Gastrocnemius medialis (tissue), 4 donors: ENCODE measurements around the gene FAM163B. TPM values are rescaled to one million over a fixed set of nuclear protein-coding genes. Genes with fewer than 3 reads are reported as not detected.

Source experiments
- ATAC-seq, 2 donors: fragments of 150-250 bp; one replicate each; pipeline ENCODE4 v1.9.1; 2016
- DNase-seq, 2 donors: peaks; one replicate each; pipeline ENCODE4 v3.0.0-alpha.2; 2019
- H3K27ac ChIP-seq, 4 donors: fragments of 200-600 bp; sonication (generic); 1 replicate in 1 of 4; 2 replicates in 3 of 4; pipeline ENCODE4 v1.5.1; 2016 to 2018; ENCODE audit warnings: mild to moderate bottlenecking in 2 of 4, moderate library complexity in 1 of 4
- H3K27me3 ChIP-seq, 3 donors: fragments of 200-600 bp; sonication (generic) in 2 of 3; 1 replicate in 1 of 3; 2 replicates in 2 of 3; pipeline versions ENCODE4 v1.5.1 to v1.6.0; 2016 to 2019; ENCODE audit warnings: mild to moderate bottlenecking in 1 of 3, moderate library complexity in 1 of 3
- H3K36me3 ChIP-seq, 2 donors: fragments of 200-600 bp; sonication (generic) in 1 of 2; one replicate each; pipeline ENCODE4 v1.5.1; 2017 to 2018
- H3K4me1 ChIP-seq, 2 donors: fragments of 200-600 bp; sonication (generic) in 1 of 2; one replicate each; pipeline ENCODE4 v1.5.1; 2016 to 2017; ENCODE audit warnings: mild to moderate bottlenecking in 2 of 2
- H3K4me3 ChIP-seq, 4 donors: fragments of 200-600 bp; sonication (generic) in 3 of 4; 1 replicate in 1 of 4; 2 replicates in 3 of 4; pipeline ENCODE4 v1.5.1; 2016 to 2019; ENCODE audit warnings: mild to moderate bottlenecking in 2 of 4
- H3K9me3 ChIP-seq, 3 donors: fragments of 200-600 bp; sonication (generic) in 2 of 3; 1 replicate in 1 of 3; 2 replicates in 2 of 3; pipeline ENCODE4 v1.5.1; 2016 to 2019
- CTCF ChIP-seq, 5 experiments: fragments of 450-650 bp in 3 of 5; fragments of 200-600 bp in 2 of 5; sonication (generic) in 2 of 5; IDR thresholded peaks in 4 of 5; conservative IDR thresholded peaks in 1 of 5; 1 replicate in 4 of 5; 2 replicates in 1 of 5; pipeline ENCODE4 v1.5.1; 2016 to 2019; ENCODE audit warnings: antibody characterized with exemption in 5 of 5, mild to moderate bottlenecking in 3 of 5, moderate library complexity in 3 of 5
- POLR2A ChIP-seq, 2 donors: fragments of 450-650 bp; IDR thresholded peaks; one replicate each; pipeline ENCODE4 v1.6.1; 2017; ENCODE audit warnings: antibody characterized with exemption in 2 of 2, mild to moderate bottlenecking in 2 of 2, moderate library complexity in 2 of 2
- in situ Hi-C, 4 donors: fragments of 200-750 bp; cut with MboI; loops; one replicate each; pipeline versions ENCODE4 v1.15.0 to v1.8.0; 2017; ENCODE audit warnings: low sequenced_read_pairs in 4 of 4
- intact Hi-C: fragments of 100-400 bp; cut with DNase I; formaldehyde crosslinking; loops from one replicate; pipeline ENCODE4 v1.15.1; 2023; ENCODE audit warnings: low total_unique reads
- total RNA-seq, 4 donors: library from RNA; depleted of rRNA; stranded (reverse); fragments of >200 nt; gene quantifications; one replicate each; pipeline versions ENCODE4 v1.1.0 to v1.2.3, GENCODE V29; 2016

The FAM163B gene
- total RNA-seq, 4 donors from 2014 or later: not detected

GRCh38 chr9:133581011-133581410, 28.2 kb downstream of the FAM163B start:
- no peaks in the 10 kb centered on the region for H3K4me1 ChIP-seq
- intact Hi-C loops: no loop called here
- ATAC-seq (no peak), DNase-seq (no peak)
- no peak overlapping the region for H3K4me3 ChIP-seq
- H3K27ac ChIP-seq: no peak overlapping the region
- no peak for TF ChIP-seq POLR2A (IDR thresholded peaks at IDR 0.05)
- no peak for TF ChIP-seq CTCF (IDR thresholded peaks at IDR 0.05 in 4 of 5, conservative IDR thresholded peaks at IDR 0.05 in 1 of 5)
- peaks cover 16 to 28% (median 22%) of the 10 kb centered on the region in 3 donors for H3K27me3 ChIP-seq
- in situ Hi-C loops: no loop called here
- H3K36me3 ChIP-seq: no peaks in the 10 kb centered on the region
- no peaks in the 10 kb centered on the region for H3K9me3 ChIP-seq

GRCh38 chr9:133580419-133580738, 28.8 kb downstream of the FAM163B start:
- H3K27ac ChIP-seq: no peak overlapping the region
- in situ Hi-C loops: no loop called here
- ATAC-seq (no peak), DNase-seq (no peak)
- no peaks in the 10 kb centered on the region for H3K36me3 ChIP-seq
- H3K27me3 ChIP-seq: peaks cover 9 to 21% (median 16%) of the 10 kb centered on the region in 3 donors
- H3K4me3 ChIP-seq: no peak overlapping the region
- H3K4me1 ChIP-seq: no peaks in the 10 kb centered on the region
- TF ChIP-seq POLR2A (IDR thresholded peaks at IDR 0.05) (no peak), CTCF (IDR thresholded peaks at IDR 0.05 in 4 of 5, conservative IDR thresholded peaks at IDR 0.05 in 1 of 5) (no peak)
- intact Hi-C loops: no loop called here
- H3K9me3 ChIP-seq: no peaks in the 10 kb centered on the region

GRCh38 chr9:133579601-133580418, 29.4 kb downstream of the FAM163B start:
- H3K36me3 ChIP-seq: no peaks in the 10 kb centered on the region

DNA sequence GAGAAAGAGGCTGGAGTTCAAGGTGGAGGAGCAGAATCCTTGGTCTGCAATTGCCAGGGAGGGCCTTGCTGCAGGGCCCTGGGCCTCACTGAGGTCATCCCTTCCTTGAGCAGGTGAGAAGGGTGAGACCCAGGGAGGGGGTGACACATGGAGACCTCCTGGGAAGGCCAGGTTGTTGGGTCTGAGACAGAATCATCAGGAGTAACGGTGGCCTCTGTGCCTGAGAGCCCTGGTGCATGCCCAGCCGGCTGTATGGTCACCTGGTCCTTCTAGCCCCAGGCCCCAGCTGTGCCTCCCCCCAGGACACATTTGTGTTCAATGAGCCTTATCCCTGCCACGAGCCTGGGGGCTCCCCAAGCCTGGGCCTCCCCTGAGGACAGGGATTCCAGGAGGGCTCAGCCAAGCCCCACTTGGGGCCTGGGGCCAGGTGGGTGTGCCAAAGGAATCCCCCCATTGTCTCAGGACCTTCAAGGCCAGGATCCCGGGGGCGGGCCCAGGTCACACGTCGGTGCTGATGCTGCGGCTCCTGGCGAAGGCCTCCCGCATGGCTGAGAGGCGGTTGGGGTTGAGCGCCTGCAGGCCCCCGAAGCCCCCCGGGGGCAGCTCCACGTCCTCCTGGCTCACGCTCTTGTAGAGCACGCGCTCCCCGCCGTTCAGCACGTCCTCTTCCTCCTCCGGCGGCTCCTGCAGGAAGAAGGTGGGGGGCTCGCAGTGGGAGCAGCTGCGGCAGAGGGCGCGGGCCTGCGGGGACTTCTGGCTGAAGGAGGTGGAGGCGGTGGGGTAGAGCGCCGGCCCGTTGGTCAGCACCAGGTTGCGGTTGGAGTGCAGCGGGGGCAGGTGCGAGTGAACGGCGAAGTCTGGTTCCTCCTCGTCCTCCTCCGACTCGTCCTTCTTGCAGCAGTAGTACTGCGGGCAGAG, 30.4 kb downstream of the FAM163B start:
- intact Hi-C loops: no loop called here
- no peak overlapping the region for H3K27ac ChIP-seq
- no peak overlapping the region for H3K4me3 ChIP-seq
- in situ Hi-C loops: no loop called here
- no peak for TF ChIP-seq CTCF (IDR thresholded peaks at IDR 0.05 in 4 of 5, conservative IDR thresholded peaks at IDR 0.05 in 1 of 5)
- no peak for TF ChIP-seq POLR2A (IDR thresholded peaks at IDR 0.05)
- H3K9me3 ChIP-seq: no peaks in the 10 kb centered on the region
- peaks cover 1 to 5% (median 4%) of the 10 kb centered on the region in 3 donors for H3K27me3 ChIP-seq
- ATAC-seq (no peak), DNase-seq (no peak)
- no peaks in the 10 kb centered on the region for H3K36me3 ChIP-seq
- no peaks in the 10 kb centered on the region for H3K4me1 ChIP-seq

More at GRCh38 chr9:133579601-133580418, 29.4 kb downstream of the FAM163B start:
- Histone ChIP-seq H3K27me3 (peaks cover 4 to 16% (median 11%) of the 10 kb centered on the region in 3 donors), H3K4me3 (no peak overlapping the region), H3K4me1 (no peaks in the 10 kb centered on the region), H3K27ac (no peak overlapping the region), H3K9me3 (no peaks in the 10 kb centered on the region)
- ATAC-seq: no peak
- TF ChIP-seq POLR2A (IDR thresholded peaks at IDR 0.05): no peak
- no peak for TF ChIP-seq CTCF (IDR thresholded peaks at IDR 0.05 in 4 of 5, conservative IDR thresholded peaks at IDR 0.05 in 1 of 5)
- intact Hi-C loops: no loop called here
- in situ Hi-C loops: no loop called here
- no peak for DNase-seq
